SW480 (cell line): ENCODE measurements around the gene POU3F4.

Experiments used
- DNase-seq: peaks from one replicate; pipeline ENCODE4 v3.0.0-alpha.2; 2016; ENCODE audit warnings: low spot score

The POU3F4 gene

DNA sequence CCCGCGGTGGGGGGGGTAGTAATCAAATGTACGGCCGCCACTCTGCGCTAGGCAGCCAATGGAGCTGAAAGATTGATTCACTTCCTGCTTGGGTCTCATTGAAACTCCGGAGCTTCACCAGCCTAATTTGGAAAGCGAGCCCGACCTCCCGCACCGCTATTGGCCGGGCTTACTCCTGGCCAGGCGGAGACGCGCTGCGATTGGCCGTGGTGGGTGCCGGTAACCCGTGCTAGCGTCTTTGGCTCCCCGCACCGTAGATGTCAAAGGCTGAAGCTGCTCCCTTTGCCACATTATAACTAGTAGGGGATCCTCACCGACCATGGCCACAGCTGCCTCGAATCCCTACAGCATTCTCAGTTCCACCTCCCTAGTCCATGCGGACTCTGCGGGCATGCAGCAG, at the start of gene POU3F4:
Gene POU3F4, plus strand, starts transcription at position 285 of the 400 bp plus-strand sequence. Its CDS starts 35 bp downstream, at position 320.
- no peak for DNase-seq

DNA sequence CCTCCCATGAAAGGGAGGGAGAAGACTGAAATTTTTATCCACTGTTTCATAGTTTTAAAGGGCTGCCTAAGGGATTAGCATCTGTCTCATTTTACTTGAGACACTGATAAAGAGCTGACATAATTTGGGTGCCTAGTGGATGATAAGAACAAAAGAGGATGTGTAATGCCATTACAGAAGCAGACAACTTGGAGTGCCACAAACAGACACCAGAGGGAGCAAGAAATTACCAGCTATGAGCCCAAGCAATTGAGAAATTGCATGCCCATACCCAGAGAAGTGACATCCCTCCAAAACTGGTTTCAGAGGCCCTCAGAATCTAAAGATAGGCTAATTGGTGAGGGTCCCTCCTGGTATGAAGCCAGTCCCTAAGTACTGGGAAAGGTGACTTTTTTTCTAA, 38.5 kb upstream of the POU3F4 start:
- peak; percentile 27 for DNase-seq

DNA sequence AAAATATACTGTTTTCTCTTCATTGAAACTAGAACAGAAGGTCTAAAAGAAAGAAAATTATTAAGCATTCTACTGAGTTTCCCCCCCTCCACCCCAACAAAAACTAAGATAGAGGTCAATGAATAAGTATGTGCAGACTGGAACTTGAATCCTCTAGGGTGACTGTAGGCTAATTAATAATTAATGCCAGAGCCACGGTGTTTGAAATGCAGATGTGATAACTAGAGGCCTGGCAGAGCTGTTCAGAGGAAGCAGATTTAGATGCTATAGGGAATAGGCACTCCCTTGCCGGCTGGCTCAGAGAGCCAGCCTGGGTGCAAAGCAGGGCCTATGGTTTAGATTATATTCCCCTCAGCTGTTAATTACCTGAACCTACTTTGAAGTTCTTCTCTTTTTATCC, 12.2 kb upstream of the POU3F4 start:
- no peak for DNase-seq

DNA sequence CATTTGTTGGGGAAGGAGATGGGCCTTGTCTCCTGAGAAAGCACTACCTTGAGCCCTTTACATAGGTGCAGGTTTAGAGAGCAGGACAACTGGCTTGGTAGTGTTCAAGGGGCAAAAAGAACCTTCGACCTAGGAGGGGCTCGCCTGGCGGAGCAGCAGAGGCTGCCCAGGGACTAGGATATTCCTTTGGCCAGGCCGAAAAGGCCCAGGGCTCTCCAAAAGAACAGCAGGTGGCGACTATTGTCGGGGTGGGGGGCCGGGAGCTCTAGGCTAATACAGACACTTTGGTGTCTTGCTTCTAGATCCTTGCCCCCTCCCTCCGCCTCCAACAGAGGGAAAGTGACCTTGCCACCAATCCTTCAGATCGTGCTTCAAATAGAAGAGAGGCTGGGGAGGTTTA, 7.1 kb upstream of the POU3F4 start:
- DNase-seq = no peak

DNA sequence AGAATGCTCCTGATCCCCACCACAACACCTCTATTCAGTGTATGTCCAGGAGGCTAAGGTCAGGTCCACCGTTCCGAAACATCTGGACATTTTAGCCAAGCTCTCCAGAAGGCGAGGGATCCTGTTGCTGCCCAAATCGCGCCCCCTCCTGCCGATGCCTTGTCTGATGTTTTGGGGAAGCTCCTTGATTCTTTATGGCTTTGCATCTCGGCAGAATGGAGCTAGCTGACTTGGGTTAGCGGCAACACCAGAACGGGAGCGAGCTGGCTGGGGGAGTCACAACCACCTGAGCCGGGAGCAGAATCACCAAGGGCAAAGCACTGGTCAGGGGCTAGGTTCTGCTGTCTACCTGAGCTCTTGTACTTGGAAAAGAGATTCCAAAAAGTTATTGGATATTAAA, 6.6 kb upstream of the POU3F4 start:
- DNase-seq = no peak

DNA sequence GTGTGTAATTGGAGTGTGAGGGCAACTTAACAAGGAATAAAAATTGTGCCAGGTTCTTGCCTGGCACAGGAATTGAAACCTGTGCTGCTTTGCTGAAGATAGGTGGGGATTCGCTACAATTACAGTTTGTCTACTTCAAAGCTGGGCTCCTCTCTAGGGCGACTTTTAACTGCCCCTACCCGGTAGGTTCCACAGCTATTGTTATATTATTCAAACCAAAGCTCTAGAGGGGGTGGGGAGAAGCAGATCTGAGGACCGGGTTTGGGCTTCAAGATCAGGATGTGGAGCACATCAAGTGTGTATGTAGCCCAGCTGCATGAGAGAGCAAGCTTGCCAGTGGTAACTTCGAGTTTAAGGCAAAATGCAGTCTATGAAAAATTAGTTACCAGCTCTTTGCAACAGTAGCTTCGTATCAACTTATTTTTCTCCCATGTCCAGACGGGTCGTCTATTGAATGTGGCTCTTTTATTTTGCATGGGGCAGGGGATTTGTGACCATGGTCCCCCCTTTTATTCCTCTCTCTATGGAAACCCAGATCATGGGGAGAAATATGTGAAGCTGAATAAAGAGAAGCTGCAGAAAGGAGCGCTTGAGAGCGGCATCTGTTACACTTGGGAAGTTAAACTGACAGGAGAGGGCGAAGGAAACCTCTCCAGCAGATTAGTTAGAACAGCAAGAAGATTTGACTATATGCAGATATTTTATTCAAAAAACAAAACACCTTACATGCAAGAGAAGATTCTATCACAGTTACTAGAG, 3.2 kb upstream of the POU3F4 start:
- no peak for DNase-seq

DNA sequence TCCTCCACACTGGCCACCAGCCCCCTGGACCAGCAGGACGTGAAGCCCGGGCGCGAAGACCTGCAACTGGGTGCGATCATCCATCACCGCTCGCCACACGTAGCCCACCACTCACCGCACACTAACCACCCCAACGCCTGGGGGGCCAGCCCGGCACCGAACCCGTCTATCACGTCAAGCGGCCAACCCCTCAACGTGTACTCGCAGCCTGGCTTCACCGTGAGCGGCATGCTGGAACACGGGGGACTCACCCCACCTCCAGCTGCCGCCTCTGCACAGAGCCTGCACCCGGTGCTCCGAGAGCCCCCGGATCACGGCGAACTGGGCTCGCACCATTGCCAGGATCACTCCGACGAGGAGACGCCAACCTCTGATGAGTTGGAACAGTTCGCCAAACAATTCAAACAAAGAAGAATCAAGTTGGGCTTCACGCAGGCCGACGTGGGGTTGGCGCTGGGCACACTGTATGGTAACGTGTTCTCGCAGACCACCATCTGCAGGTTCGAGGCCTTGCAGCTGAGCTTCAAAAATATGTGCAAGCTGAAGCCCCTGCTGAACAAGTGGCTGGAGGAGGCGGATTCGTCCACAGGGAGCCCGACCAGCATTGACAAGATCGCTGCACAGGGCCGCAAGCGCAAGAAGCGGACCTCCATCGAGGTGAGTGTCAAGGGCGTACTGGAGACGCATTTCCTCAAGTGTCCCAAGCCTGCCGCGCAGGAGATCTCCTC, 600 bp downstream of the POU3F4 start:
- DNase-seq = no peak

DNA sequence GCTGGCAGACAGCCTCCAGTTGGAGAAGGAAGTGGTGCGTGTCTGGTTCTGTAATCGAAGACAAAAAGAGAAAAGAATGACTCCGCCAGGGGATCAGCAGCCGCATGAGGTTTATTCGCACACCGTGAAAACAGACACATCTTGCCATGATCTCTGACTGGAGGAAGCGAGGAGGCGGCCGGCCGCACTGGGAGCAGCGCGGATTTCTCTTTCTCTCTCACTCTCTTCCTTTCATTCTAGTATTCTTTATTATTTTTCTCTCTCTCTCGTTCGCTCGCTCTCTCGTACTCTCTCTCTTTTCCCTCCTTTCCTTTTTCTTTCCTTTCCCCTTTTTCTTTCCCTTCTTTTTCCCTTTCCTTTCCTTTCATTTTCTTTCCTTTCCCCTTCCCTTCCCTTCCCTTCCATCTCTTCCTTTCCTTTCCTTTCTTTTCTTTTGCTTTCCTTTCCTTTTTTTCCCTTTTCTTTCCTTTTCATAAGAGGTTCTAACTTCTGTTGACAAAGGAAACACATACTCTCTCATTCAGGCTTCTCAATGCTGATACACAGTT, 1.2 kb downstream of the POU3F4 start:
- DNase-seq = no peak

DNA sequence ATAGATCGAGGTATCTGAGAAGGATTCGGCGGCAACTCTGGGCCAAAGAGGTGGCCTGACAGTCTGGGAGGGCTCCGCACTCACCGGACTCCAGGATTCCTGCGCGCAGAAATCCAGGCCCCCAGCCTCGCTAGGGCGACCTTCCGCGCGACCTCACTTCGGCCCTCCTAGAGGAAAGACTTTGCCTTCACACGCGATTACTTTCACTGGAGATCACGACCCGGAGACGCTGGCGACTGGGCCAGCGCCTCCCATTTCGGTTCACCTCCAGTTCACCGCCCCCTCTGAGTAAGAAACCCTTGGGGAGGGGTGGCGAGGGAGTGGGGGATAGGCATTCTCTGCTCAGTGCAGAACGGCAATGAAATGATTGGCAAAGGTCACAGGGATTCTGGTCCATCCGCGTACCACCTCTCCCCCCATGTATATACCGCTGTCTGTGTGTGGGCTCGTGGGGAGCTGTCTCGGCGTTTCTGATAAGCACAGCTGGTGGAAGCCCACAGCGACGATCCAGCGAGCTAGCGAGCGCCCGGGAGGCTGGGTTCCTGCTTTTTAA, 2.5 kb downstream of the POU3F4 start:
- no peak for DNase-seq

DNA sequence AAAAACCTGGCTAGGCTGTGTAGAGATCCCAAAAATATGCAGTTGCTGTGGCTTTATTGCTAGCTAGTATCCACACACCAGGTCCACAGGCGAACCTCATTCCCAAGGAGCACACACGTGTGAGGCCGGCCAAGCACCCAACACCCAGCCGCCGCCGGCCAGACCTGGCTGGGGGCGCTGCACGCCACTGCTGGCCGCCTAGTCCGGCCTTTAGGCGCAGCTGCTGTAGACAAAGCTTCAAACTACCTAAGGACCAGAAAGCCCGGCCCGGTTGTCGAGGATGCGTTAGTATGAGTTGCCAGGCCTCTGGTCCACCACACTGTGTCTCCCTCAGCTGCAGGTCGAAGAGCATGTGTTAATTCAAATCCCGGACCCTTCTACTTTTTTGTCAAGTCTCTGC, 3.1 kb downstream of the POU3F4 start:
- no peak for DNase-seq

DNA sequence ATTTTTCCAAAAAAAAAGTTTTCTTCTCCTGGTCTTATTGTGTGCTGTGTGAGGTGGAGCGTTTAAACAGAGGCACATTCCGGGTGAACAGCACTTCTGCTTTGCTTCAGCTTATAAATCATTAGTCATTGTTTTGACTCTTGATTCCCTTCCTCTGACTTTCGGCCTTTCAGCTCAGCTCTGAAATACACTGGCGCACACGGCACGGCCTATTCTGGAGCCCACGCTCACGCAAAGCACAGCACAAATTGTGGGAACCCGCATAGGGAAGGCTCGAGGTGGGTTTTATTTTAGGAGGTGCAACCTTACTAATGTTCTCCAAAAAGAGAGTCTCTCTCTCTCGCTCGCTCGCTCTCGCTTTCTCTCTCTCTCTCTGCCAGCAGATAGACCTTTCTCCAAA, 4.0 kb downstream of the POU3F4 start:
- DNase-seq = no peak

DNA sequence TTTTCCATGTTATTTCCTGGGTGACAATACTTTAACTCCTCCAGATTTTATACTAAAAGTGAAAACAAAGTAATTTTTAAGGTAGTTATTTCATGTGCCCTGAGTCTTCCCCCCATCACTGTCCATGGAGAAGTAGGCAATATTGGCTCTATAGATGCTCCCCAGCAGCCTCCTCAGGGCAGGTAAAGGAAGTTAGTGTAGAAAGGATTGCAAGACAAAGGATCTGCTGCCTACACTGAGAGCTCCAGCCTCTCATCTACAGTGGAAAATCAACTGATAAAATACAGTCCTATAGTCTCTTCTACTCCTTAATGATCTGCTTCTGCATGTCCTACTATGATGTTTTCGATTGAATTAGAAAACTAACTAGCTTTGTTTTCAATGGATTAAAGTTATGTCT, 8.5 kb downstream of the POU3F4 start:
- no peak for DNase-seq

DNA sequence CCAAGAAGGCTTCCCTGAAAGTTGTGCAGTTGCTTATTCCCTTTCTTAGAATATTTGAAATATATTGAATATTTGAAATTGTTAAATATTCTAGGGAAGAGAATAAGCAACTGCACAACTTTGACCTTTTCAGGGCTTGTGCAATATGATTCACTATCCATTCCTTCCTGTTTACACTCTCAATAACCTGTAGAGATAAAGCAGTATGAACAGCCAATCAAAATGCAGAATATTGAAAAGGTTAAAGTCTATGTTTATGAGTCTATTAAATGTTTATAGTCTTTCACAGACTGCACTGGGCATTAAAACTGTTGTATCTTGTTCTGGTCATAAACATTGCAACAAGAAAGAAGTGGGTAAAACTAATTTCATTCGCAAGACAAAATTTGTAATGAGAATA, 13.8 kb downstream of the POU3F4 start:
- DNase-seq = no peak

DNA sequence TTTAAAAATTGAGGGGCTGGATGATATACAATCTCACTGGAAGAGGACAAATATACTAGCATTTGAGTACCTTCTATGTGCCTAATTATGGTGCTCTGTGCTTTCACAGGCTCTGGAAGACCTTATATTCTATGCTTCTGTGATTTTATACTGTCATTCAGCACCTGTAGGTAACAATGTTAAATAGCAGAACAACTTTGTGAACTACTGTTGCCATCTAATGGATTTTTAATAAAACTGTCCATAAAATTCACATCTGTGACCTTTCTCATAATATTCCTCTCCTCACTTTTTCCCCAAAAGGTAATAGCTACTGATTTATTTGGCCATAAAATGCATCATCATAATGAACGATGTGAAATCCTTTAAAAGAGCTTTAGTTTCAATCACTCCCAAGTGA, 21.9 kb downstream of the POU3F4 start:
- no peak for DNase-seq

DNA sequence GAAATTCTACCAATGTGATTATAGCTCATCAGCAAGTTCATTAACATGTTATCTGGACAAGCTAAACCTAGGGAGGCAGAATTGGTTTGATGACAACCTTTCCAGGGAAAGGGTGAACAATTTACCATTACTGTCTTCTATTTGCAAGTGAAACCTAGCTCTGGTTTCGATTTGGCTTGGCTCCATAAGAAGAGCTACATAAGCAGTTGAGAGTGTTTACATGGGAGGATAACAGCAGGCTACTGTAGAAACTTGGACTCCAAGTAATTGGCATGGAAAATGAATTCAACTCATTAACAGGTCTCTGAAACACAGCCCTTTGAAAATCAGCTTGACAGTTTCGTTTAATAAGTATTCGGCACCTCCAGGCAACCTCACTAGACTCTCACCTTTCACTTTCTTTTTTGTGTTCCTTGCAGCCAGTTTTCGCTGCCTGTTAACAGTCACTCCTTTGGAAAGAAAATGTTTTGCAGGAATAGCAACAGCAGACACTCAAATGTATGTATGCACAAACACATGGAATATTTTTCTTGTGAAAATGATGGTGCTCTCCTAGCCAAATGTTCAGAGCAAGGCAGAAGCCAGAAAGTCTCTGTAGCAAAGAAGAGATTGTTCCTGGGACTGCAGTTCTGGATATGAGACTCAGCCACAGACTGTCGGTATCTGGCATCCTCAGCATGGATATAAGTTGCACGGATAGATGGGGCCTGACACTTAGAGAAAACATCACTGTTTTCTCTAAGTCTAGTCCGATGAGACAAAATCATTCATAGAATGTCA, 27.5 kb downstream of the POU3F4 start:
- DNase-seq = no peak
